GM23338 (cell line): ENCODE measurements around the gene CFAP57. TPM values are rescaled to one million over a fixed set of nuclear protein-coding genes. Genes with fewer than 3 reads are reported as not detected.

Source experiments
- ATAC-seq: fragments of 200-7000 bp; cut with Tn5 transposase; 3 replicates; pipeline ENCODE4 v1.9.1; 2020
- DNase-seq: peaks from one replicate; pipeline ENCODE4 v3.0.0-alpha.2; 2015; ENCODE audit warnings: low spot score
- H2AFZ ChIP-seq: fragments of 200-600 bp; sonication (generic); 2 replicates; pipeline ENCODE4 v1.8.0; 2016; ENCODE audit warnings: antibody characterized with exemption, mild to moderate bottlenecking, moderate library complexity
- H3F3A ChIP-seq: fragments of 200-600 bp; sonication (generic); replicated peaks from 2 replicates; pipeline ENCODE4 v1.8.0; 2017; ENCODE audit warnings: antibody characterized with exemption, mixed run types, low read depth
- H3K27ac ChIP-seq: fragments of 200-600 bp; sonication (generic); 2 replicates; pipeline ENCODE4 v1.6.1; 2016; ENCODE audit warnings: low read depth
- H3K27me3 ChIP-seq: fragments of 200-600 bp; sonication (generic); 2 replicates; pipeline ENCODE4 v1.8.0; 2016; ENCODE audit warnings: mild to moderate bottlenecking, mixed run types, moderate library complexity; ENCODE audit not compliant: insufficient read depth
- H3K36me3 ChIP-seq: fragments of 200-600 bp; sonication (generic); 2 replicates; pipeline ENCODE4 v1.8.0; 2016; ENCODE audit warnings: mild to moderate bottlenecking; ENCODE audit not compliant: insufficient read depth
- H3K4me1 ChIP-seq: fragments of 200-600 bp; sonication (generic); 2 replicates; pipeline ENCODE4 v1.8.0; 2016; ENCODE audit warnings: mild to moderate bottlenecking, moderate library complexity; ENCODE audit not compliant: insufficient read depth
- H3K4me2 ChIP-seq: fragments of 200-600 bp; sonication (generic); 2 replicates; pipeline ENCODE4 v1.7.1; 2017; ENCODE audit warnings: mixed run types
- H3K4me3 ChIP-seq: fragments of 200-600 bp; sonication (generic); 2 replicates; pipeline ENCODE4 v1.6.1; 2016; ENCODE audit warnings: mixed run types
- H3K79me2 ChIP-seq: fragments of 200-600 bp; sonication (generic); replicated peaks from 2 replicates; pipeline ENCODE4 v1.8.0; 2017; ENCODE audit warnings: mild to moderate bottlenecking; ENCODE audit not compliant: insufficient read depth
- H3K9me2 ChIP-seq: fragments of 200-600 bp; sonication (generic); 2 replicates; pipeline ENCODE4 v1.8.0; 2017; ENCODE audit not compliant: insufficient read depth
- H4K20me1 ChIP-seq: fragments of 200-600 bp; sonication (generic); replicated peaks from 2 replicates; pipeline ENCODE4 v1.8.0; 2017; ENCODE audit warnings: mild to moderate bottlenecking; ENCODE audit not compliant: insufficient read depth
- H3K27ac Mint-ChIP-seq: 2 replicates; pipeline ENCODE4 v1.8.0; 2020; ENCODE audit warnings: inconsistent platforms, mild to moderate bottlenecking, moderate library complexity, mixed read lengths
- H3K27me3 Mint-ChIP-seq: 3 replicates; pipeline ENCODE4 v1.8.0; 2022; ENCODE audit warnings: low read depth, mild to moderate bottlenecking, moderate library complexity, mixed read lengths, inconsistent platforms; ENCODE audit not compliant: insufficient read depth, poor library complexity
- H3K36me3 Mint-ChIP-seq: 3 replicates; pipeline ENCODE4 v1.8.0; 2021; ENCODE audit warnings: low read depth, mild to moderate bottlenecking, inconsistent platforms, moderate library complexity, mixed read lengths
- H3K4me1 Mint-ChIP-seq: 3 replicates; pipeline ENCODE4 v1.8.0; 2020; ENCODE audit warnings: mild to moderate bottlenecking, inconsistent platforms, mixed read lengths
- H3K4me3 Mint-ChIP-seq: 3 replicates; pipeline ENCODE4 v1.8.0; 2021; ENCODE audit warnings: moderate library complexity, mild to moderate bottlenecking, inconsistent platforms, mixed read lengths
- H3K9me3 Mint-ChIP-seq: 3 replicates; pipeline ENCODE4 v1.8.0; 2020; ENCODE audit warnings: moderate library complexity, mild to moderate bottlenecking, inconsistent platforms, mixed read lengths
- CREB1 ChIP-seq: fragments of 250-450 bp; sonication (Bioruptor Pico); IDR thresholded peaks from 2 replicates; pipeline ENCODE4 v1.5.0; 2020; ENCODE audit warnings: low read depth, mild to moderate bottlenecking, moderate library complexity
- CTCF ChIP-seq, 2 experiments: fragments of 200-600 bp in 1 of 2; sonication (generic) in 1 of 2; conservative IDR thresholded peaks; 2 replicates each; pipeline versions ENCODE4 v1.5.1 to v1.6.1; 2016 to 2017; ENCODE audit warnings: antibody characterized with exemption in 2 of 2, low read depth in 2 of 2, mild to moderate bottlenecking in 2 of 2, moderate library complexity in 1 of 2
- ETS1 ChIP-seq: IDR thresholded peaks from 2 replicates; pipeline ENCODE4 v1.6.1; 2016; ENCODE audit warnings: antibody characterized with exemption
- EZH2 ChIP-seq: fragments of 200-600 bp; sonication (generic); IDR thresholded peaks from one replicate; pipeline ENCODE4 v1.8.0; 2017; ENCODE audit warnings: antibody characterized with exemption, mild to moderate bottlenecking, low read depth; ENCODE audit not compliant: unreplicated experiment
- EZH2phosphoT487 ChIP-seq: fragments of 200-600 bp; sonication (generic); IDR thresholded peaks from one replicate; pipeline ENCODE4 v1.8.1; 2018; ENCODE audit warnings: antibody characterized with exemption; ENCODE audit not compliant: unreplicated experiment
- NANOG ChIP-seq: IDR thresholded peaks from 2 replicates; pipeline ENCODE4 v1.6.1; 2016; ENCODE audit warnings: antibody characterized with exemption, borderline replicate concordance
- POLR2AphosphoS5 ChIP-seq: IDR thresholded peaks from 2 replicates; pipeline ENCODE4 v1.6.1; 2016; ENCODE audit warnings: antibody characterized with exemption, low read depth
- REST ChIP-seq: IDR thresholded peaks from one replicate; pipeline ENCODE4 v1.6.1; 2018; ENCODE audit warnings: antibody characterized with exemption; ENCODE audit not compliant: unreplicated experiment
- ZNF114 ChIP-seq: fragments of 250-450 bp; sonication (Bioruptor Pico); IDR thresholded peaks from 2 replicates; pipeline ENCODE4 v1.5.0; 2020; ENCODE audit warnings: mild to moderate bottlenecking, moderate library complexity
- ZNF331 ChIP-seq: fragments of 250-450 bp; sonication (Bioruptor Pico); IDR thresholded peaks from 2 replicates; pipeline ENCODE4 v1.5.0; 2020; ENCODE audit warnings: low read depth, mild to moderate bottlenecking, moderate library complexity
- polyA plus RNA-seq: library from polyadenylated mRNA; unstranded; fragments of >200 nt; fragmentation: Nextera tagmentation; extraction: Ambion mirVana; gene quantifications from 2 replicates; pipeline ENCODE4 v1.2.1, GENCODE V29; 2016
- total RNA-seq: library from RNA; depleted of rRNA; stranded (reverse); fragments of >200 nt; shearing (Covaris generic); gene quantifications from 2 replicates; pipeline ENCODE4 v1.2.3, GENCODE V29; 2014

The CFAP57 gene
- total and polyA plus RNA-seq, 2 experiments from 2014 or later: 0.37 to 0.38 TPM

- no peak overlapping the region for H3K27ac ChIP-seq
- no peaks in the 10 kb centered on the region for H3K79me2 ChIP-seq
- H3K27ac Mint-ChIP-seq: no peak overlapping the region
- no peaks in the 10 kb centered on the region for H4K20me1 ChIP-seq
- H3K36me3 ChIP-seq: 0 out of 2 replicates have a peak, but pooled peaks cover 4% of the 10 kb centered on the region
- H3K9me3 Mint-ChIP-seq: peaks cover 2% of the 10 kb centered on the region; the same call in 1 of the 3 replicates
- H3K9me2 ChIP-seq: 0 out of 2 replicates have a peak, but pooled peaks cover 3% of the 10 kb centered on the region
- peak overlapping the region; percentile 57; the same call in 1 of the 2 replicates for H2AFZ ChIP-seq
- ATAC-seq (no peak), DNase-seq (no peak)
- no peak overlapping the region for H3K4me3 Mint-ChIP-seq
- H3K4me2 ChIP-seq: no peak overlapping the region
- TF ChIP-seq ETS1 (no peak), POLR2AphosphoS5 (no peak), NANOG (no peak), EZH2 (no peak), ZNF114 (CRISPR knock-in tag) (no peak), EZH2phosphoT487 (no peak), ZNF331 (CRISPR knock-in tag) (no peak)
- H3K4me1 Mint-ChIP-seq: no peaks in the 10 kb centered on the region; the same call in 2 of the 3 replicates
- H3K27me3 Mint-ChIP-seq: no peaks in the 10 kb centered on the region
- 0 out of 2 replicates have a peak, but pooled peaks cover 3% of the 10 kb centered on the region for H3F3A ChIP-seq
- no peaks in the 10 kb centered on the region for H3K4me1 ChIP-seq
- H3K36me3 Mint-ChIP-seq: no peaks in the 10 kb centered on the region; the same call in 2 of the 3 replicates
- no peak overlapping the region for H3K4me3 ChIP-seq
- no peaks in the 10 kb centered on the region for H3K27me3 ChIP-seq
Observed at GRCh38 chr1:43199093-43199726, 27.1 kb downstream of the CFAP57 start.

- no peak overlapping the region for H3K27ac Mint-ChIP-seq
- DNase-seq: no peak
- H3K9me3 Mint-ChIP-seq: no peaks in the 10 kb centered on the region
- H3K4me3 Mint-ChIP-seq: no peak overlapping the region
- Histone ChIP-seq H3K27ac (no peak overlapping the region), H4K20me1 (no peaks in the 10 kb centered on the region), H3K36me3 (0 out of 2 replicates have a peak, but pooled peaks cover 4% of the 10 kb centered on the region), H3K79me2 (no peaks in the 10 kb centered on the region), H3F3A (no peaks in the 10 kb centered on the region), H2AFZ (no peak overlapping the region), H3K27me3 (no peaks in the 10 kb centered on the region), H3K4me2 (no peak overlapping the region), H3K9me2 (peaks cover 3% of the 10 kb centered on the region; the same call in 1 of the 2 replicates), H3K4me3 (no peak overlapping the region), H3K4me1 (peaks cover 21% of the 10 kb centered on the region)
- peaks cover 11% of the 10 kb centered on the region for H3K4me1 Mint-ChIP-seq
- ATAC-seq: no peak
- no peaks in the 10 kb centered on the region; the same call in 2 of the 3 replicates for H3K36me3 Mint-ChIP-seq
- peaks cover 2% of the 10 kb centered on the region for H3K27me3 Mint-ChIP-seq
- TF ChIP-seq POLR2AphosphoS5 (no peak), ZNF331 (CRISPR knock-in tag) (no peak), EZH2 (no peak), CREB1 (CRISPR knock-in tag) (no peak), REST (no peak), NANOG (no peak), ZNF114 (CRISPR knock-in tag) (no peak), CTCF (conservative IDR thresholded peaks at IDR 0.05; ENCODE audit: low read depth in 2 of 2) (no peak)
Observed at GRCh38 chr1:43203859-43204258, 31.7 kb downstream of the CFAP57 start.
